Measurements from ENCODE around the gene TIMM44.

The TIMM44 gene

DNA sequence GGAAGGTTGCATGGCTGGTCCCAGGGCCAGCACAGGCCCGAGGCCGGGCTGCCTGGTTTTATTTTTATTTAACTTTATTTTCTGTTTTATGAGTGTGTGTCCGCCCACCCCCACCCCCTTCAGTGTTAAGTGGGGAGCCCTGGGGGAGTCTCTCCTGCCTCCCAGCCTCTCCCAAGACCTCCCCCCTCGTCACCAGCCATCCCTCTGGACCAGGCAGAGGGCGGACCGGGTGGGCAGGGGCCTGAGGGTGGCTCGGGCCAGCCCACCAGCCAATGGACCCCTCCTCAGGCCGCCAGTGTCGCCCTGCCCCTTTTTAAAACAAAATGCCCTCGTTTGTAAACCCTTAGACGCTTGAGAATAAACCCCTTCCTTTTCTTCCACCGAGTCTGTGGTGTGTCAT lies 29.4 kb downstream of the TIMM44 start:
- no peak for DNase-seq (ENCODE audit: low spot score)

DNA sequence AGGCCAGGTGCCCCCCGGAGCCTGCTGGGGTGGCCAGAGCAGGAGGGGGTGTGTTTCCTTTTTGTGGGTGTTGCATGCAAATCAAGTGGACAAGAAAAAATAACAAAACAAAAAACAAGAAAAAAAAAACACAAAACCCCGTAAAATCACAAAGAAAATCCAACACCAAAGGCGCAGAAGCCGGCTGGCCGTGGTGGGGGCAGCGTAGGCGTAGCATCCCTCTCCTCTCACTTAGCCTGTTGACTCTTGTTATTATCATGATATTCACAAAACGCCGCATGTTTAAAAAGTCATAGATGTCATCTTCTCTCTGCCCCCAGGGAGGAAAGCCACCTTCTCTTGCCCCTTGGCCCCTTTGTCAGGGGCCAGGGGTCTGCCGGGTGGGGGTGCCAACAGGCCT lies 29.8 kb downstream of the TIMM44 start:
- no peak for DNase-seq (ENCODE audit: low spot score)

DNA sequence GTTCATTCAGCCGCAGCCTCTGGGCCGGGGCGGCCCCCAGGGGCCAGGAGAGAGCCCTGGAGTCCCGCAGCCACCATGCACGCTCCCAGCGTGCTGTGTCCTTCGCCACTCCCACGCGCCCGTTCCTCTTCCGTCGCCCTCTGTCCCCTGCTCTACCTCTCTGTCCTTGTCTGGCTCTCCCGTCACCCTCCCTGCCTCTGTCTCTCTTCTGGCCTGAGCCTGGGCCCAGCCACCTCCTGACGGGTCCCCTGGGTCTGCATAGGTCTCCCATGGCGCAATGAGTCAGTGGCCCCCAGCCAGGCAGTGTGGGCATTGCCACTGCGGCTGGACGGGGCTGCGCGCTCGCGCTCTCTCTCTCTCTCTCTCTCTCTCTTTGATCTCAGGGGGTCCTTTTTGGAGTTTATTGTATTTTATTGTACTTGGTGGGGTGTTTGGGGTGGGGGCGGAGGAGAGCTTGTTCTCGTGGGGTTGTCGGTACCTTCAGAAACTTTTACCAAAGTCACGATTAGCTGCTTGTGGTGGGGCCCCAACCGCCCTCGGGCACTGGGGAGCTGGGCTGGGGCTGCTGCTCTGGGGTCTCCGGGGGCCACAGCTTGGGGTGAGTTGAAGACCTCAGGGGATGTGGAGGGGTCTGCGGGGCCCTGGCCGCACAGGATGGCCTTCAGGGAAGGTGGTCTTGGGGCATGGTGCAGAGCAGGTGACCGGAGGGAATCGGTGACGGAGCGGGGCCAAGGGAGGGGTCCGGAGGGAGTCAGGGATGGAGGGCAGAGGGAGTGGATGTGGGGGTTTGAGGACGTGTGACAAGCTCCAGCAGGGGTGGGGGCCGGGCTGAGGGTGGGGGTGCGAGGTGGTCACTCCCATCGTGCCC lies 30.5 kb downstream of the TIMM44 start:
- no peak for DNase-seq (ENCODE audit: low spot score)

DNA sequence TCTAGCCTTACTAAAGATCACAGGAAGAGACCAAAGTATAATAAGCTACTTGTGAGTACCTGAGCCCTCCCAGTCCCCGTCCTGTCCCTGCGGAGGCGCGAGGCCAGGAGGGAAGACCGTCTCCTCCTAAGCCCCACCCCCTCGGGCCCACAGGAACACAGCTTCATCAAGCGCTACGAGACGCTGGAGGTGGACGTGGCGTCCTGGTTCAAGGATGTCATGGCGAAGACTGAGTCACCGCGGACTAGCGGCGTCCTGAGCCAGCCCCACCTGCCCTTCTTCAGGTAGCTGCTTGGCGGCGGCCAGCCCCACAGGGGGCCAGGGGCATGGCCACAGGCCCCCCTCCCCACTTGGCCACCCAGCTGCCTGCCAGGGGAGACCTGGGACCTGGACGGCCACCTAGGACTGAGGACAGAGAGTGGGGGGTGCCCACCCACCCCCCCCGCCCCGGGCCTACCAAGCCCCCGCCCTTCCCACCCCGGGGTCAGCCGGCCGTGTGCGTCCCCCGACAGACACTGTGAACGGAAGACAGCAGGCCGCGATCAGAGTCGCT lies 31.2 kb downstream of the TIMM44 start:
- no peak for DNase-seq (ENCODE audit: low spot score)

DNA sequence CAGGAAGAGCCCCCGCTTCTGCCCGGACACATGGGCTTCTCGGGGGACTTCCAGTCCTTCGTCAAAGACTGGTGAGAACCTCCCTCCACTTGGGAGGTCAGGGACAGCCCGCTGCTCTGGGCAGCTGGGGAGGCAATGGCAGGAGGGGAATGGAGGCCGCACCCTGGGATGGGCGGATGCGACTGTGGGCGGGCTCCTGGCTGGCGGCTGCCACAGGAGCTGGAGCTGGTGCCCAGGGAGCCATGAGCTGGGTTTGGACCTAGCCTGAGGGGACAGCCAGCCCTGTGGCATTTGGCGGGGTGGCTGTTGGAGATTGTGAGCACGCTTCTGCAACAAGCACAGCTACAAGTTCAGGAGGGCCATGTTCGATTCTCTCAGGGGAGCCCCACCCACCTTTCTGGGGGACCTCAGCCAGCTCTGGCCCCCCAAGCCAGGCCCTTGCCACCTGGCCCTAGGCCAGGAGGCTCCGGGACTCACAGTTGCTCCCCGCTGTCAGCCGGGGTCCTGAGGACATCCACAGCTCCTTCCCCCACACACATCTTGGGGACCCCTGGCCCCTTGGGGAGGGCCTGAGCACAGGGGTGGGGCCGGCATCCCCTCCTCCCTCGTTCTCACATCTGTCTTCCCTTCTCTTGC lies 31.8 kb downstream of the TIMM44 start:
- no peak for DNase-seq (ENCODE audit: low spot score)

DNA sequence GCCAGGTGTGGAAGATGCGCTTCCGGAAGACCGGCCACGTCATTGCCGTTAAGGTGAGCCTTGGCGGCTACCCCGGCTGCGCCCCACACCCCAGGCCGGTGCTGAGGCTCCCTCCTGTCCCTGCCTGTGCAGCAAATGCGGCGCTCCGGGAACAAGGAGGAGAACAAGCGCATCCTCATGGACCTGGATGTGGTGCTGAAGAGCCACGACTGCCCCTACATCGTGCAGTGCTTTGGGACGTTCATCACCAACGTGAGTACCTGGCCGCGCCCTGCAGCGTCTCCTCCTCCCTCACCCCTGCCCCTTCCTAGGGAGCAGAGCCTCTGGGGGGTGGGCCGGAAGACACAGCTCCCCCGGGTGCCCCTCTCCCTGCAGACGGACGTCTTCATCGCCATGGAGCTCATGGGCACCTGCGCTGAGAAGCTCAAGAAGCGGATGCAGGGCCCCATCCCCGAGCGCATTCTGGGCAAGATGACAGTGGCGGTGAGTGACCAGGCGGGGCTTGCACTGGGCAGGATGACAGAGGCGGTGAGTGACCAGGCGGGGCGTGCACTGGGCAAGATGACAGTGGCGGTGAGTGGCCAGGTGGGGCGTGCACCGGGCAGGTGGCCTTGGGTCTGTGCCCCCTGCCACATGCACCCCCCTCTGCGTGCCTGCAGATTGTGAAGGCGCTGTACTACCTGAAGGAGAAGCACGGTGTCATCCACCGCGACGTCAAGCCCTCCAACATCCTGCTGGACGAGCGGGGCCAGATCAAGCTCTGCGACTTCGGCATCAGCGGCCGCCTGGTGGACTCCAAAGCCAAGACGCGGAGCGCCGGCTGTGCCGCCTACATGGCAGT lies 32.9 kb downstream of the TIMM44 start:
- no peak for DNase-seq (ENCODE audit: low spot score)

DNA sequence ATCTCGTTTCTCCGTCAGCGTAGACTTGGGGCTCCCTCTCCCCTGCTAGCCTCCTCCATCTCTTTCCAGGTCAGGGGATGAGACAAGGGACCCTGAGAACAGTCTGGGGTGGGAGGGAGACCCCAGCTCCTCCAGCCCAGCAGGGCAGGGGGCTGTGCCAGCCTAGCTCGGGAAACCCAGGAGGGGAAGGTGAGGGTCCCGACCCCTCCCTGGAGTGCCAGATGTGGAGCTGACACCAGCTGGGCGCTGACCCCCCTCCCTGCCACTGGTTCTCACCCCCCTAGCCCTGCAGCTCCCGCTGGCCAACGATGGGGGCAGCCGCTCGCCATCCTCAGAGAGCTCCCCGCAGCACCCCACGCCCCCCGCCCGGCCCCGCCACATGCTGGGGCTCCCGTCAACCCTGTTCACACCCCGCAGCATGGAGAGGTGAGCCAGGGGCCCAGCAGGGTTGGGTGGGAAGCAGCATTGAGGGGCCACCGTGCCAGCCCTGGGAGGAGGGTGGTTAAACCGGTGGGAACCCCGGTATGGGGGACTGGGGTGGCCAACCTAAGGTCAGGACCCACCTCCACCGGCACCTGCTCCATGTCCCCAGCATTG lies 33.9 kb downstream of the TIMM44 start:
- DNase-seq (ENCODE audit: low spot score), result no peak

DNA sequence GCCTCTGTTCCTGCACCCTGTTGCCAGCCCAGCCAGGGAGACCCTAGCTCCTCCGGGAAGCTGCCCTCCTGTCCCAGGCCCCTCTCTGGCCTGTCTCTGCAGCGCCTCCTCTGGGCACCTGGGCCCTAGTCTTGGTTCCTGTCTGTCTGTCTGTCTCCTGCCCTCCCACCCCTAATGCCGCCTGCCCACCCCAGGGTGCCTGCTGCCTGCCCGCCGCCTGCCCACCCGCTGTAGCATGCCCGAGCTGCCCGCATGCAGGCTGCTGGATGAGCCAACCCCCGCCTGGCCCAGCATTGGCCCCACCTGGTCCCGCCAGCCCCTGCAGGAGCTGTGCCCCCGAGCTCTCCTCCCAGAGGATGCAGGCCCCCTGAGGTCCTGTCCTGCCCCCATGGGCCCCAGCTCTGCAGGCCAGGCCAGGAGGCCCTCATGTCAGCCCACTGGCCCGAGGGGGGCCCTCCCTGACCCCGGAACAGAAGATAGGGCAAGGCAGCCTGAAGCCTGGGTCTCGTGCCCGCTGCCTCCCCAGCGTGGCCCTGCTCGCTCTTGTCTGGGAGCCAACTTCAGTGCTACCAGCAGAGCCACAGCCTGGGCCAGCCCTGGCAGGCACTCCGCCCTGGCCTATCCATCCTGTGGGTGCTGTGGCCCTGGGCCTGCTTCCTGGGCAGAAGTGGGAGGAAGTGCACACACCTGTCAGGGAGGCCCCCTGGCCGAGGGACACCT lies 34.6 kb downstream of the TIMM44 start:
- DNase-seq (ENCODE audit: low spot score), result no peak

DNA sequence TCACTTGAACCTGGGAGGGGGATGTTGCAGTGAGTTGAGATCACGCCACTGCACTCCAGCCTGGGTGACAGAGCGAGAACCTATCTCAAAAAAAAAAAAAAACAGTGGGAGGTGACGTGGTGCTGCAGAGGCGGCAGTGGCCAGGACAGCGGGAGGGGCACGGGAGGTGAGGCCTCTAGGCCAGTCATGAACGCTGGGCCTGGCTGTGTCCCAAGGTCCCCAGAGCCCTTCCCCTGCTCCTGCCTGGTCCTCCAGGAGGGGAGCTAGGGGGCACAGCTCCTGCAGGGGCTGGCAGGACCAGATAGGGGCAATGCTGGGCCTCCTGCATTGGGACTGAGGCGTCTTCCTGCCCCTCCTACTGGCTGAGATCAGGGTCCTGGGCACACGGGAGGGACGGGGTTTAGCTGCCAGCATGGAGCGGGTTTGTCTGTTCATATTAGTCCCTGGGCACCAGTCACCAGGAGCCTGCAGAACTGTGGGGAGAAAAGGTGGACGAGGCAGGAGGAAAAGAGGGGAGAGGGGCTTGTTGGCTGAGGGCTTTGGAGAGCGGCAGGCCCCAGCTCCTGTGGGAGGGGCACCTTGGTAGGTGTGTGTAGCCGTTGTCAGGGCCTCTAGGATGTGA lies 35.3 kb downstream of the TIMM44 start:
- DNase-seq (ENCODE audit: low spot score), result no peak

DNA sequence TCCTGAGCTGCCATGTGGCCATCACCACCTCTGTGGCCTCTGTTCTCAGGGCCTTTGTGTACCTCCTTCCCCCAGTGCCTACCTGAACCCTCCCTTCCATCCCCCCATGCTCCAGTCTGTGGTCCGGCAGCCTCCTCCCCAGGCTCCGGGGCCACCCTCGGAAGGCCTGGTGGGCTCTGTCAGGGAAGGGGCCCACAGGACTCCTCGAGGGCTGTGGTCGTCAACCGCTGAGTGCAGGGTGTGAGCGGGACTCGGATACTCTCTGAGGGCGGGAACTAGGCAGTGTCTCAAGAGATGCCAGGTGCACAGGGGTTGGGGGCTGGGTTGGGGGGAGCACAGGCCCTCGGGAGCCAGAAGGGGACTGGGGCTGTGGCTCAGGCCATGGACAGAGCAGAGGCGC lies 35.9 kb downstream of the TIMM44 start:
- no peak for DNase-seq (ENCODE audit: low spot score)

DNA sequence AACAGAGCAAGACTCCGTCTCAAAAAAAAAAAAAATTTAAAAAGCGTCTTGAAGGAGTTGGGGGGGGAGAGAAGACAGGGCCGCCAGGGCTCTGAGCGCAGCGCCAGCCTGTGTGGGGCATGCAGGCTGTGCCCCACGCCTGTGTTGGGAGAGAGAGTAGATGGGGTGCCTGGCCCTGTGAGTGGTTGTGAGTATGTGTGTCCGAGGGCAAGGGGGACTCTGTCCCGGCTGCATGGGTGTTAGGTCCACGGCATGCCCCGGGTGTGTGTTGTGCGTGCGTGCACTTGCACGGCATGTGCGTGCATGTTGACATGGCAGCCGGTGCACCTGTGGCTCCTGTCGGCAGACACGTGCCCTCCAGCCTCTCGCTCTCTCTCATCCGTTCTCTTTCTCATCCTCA lies 36.3 kb downstream of the TIMM44 start:
- DNase-seq (ENCODE audit: low spot score), result no peak

DNA sequence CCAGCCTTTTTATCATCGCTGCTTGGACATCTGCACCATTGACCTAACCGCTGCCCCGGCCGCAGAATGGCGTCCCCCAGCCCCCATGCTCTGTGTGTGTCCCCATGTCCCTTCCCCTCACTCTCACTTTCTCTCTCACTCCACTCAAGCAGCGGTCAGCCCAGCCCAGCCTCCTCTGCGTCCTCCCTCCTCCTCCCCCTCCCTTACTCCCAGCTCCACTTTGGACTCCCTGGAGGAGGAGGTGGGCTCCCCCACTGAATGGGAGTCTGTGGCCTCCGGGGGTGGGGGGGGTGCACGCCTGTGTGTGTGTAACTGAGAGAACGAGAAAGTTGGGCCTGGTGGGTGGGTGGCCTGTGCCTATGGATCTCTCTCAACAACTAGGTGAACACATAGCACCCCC lies 37.6 kb downstream of the TIMM44 start:
- DNase-seq (ENCODE audit: low spot score), result no peak

DNA sequence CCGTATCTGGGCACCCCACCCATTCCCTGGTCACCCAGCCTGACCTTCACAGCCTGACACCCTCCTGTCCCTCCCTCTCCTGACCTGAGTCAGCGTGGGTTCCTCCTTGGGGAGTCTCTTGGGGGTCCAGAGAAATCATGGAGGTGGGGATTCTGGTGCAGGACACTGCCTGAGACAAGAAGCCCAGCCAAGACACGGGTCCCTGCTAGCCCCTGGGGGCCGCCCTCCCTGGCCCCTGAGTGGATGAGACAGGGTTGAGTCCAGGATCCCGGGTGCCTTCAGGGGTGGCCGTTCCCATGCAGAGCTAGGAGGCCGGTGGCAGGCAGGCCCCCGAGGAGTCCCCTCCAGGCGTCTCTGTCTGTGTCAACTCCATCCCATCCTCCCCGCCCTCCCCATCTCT lies 38.2 kb downstream of the TIMM44 start:
- DNase-seq (ENCODE audit: low spot score), result no peak

DNA sequence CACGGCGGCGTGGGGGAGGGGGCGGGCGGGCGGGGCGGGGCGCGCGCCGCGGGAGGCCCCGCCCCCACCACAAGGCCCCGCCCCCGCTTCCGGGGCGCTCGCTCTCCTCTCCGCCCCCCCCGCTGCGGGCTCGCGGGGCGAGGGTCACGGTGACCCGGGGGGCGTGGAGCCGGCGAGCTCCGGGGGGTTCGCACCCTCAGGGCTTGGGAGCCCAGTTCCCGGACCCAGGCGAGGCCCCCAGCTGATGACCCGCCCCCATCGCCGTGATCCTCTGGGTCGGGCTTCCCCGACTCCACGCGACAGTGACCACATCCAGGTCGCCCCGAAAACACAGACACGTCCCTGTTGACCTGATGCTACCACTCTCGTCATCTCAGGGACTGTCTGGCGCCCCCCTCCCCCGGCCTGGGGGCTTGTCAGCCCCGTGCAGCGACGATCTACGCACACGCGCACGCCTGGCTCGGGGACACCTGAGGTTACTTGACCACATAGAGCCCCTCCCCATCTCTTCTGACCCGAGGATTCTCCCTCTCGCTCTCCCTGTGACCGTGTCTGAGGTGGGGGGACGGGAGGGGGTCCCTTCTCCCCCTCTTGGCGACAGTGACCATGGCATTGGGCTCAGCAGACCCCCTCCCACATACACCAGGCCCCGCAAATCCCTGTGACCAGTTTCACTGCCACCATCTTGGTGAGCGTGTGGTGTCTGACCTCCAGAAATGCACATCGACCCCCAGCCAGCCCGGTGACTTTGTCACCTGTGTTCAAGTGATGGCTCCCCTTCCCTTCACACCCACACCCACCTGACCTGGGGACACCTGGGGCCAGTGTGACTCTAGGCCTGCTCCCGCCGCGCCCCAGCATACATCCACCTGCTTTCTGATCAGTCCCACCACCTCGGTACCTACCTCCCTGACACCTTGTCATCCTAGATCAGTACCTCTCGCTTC lies 39.1 kb downstream of the TIMM44 start:
- peak; percentile 55 for DNase-seq (ENCODE audit: low spot score)

DNA sequence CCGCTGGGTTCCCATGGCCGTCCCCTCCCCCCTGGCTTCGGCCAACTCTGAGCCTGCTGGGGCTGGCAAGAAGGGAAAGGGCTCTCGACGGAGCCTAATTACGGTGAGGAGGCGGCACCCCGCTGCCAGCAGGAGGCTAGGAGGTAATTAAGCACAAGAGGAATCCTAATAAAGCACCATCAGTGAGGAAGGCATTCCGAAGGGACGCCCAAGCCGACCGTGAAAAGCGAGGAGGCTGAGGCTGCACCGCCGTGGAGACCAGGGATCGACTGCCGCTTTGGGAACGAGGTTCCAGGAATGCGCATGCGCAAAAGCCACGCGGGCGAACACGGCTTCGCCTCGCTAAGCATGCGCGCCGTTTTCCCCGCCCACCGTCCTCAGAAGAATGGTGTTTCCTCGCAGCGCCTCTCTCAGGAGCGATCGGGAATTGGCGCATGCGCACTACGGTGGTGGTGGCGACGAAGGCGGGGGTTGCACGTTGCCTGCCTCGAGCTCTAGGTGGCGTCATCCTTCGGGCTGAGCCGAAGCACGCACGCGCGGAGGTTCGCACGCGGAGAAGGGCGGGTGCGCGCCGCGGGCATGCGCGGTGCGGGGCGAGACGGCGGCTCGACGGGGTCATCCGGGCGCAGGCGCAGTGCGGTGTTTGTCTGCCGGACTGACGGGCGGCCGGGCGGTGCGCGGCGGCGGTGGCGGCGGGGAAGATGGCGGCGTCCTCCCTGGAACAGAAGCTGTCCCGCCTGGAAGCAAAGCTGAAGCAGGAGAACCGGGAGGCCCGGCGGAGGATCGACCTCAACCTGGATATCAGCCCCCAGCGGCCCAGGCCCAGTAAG lies 40.0 kb downstream of the TIMM44 start, which contains the start of gene MAP2K7:
Gene MAP2K7, plus strand, starts transcription at position 634 of the 830 bp plus-strand sequence. Its CDS starts 68 bp downstream, at position 702.
- DNase-seq (ENCODE audit: low spot score), result peak; percentile 99

DNA sequence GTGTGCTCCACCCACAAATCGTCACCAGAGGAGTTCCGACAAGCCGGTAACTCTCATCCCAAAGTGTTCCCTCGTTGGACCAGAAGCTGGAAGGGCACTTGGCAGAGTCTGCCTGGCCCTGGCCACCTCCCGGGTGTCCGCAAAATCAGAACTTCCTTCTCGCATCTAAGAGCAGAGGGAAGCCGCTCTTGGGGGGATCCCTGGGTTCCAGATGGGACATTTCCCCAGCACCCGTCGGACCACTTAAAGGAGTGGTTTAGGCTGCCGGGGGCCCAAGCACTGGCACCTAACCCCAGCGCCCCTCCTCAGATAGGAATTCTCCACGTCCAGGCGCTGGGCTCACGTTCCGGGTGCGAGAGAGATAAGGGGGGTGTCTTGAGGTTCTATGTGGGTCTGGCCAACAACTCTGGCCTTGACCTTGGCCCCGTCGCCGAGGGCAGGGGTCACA lies 40.6 kb downstream of the TIMM44 start:
- peak; percentile 41 for DNase-seq (ENCODE audit: low spot score)

DNA sequence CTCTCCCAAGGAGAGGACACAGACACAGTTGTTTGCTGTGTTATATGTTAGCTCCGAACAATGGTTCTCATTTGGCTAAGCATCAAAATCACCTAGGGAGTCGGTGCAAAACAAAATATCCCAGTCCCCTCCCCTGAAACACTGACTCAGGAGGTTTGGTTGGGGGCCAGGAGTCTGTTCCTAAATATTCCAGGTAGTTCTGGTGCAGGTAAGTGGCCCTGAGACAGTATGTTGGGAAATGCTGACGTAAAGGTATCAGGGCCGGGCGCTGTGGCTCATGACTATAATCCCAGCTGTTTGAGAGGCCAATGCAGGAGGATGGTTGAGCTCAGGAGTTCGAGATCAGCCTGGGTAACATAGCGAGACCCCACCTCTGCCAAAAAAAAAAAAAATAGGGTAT lies 42.1 kb downstream of the TIMM44 start:
- DNase-seq (ENCODE audit: low spot score), result no peak

DNA sequence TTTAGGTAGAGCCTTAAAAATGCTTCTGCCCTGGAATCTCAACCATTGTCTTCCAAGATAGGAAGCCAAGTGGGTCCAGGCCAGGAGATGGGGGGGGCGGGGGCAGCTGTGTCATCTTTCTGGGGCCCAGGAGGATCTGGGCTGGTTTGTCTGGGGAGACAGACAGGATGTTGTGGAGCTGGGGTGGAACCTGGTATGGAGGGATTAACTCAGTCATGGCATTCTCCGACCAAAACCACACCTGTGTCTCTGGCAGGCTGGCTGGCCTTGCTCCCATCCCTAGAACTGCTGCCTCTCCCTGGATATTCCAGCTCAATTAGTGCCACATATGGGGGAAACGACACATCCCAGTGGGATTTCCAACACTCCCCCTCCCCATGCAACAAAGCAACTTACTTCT lies 42.5 kb downstream of the TIMM44 start:
- peak; percentile 9 for DNase-seq (ENCODE audit: low spot score)

Data from LoVo (cell line).